MM.1S (cell line): Measurements from ENCODE around the gene GRN.

Source experiments
- EZH2 ChIP-seq: fragments of 300-600 bp; sonication (generic); optimal IDR thresholded peaks from 2 replicates; pipeline ENCODE3; 2017; ENCODE audit warnings: low read depth, mild to moderate bottlenecking, antibody characterized with exemption, low read length, mixed read lengths
- EZH2phosphoT487 ChIP-seq: fragments of 300-600 bp; sonication (generic); IDR thresholded peaks from 2 replicates; pipeline ENCODE4 v1.6.1; 2018; ENCODE audit warnings: antibody characterized with exemption, low read length
- TF ChIP-seq, protein P1 (sequence below): fragments of 300-600 bp; sonication (generic); IDR thresholded peaks from 2 replicates; pipeline ENCODE4 v1.5.1; 2016; ENCODE audit warnings: antibody characterized with exemption, low read length, mixed read lengths

DNA sequence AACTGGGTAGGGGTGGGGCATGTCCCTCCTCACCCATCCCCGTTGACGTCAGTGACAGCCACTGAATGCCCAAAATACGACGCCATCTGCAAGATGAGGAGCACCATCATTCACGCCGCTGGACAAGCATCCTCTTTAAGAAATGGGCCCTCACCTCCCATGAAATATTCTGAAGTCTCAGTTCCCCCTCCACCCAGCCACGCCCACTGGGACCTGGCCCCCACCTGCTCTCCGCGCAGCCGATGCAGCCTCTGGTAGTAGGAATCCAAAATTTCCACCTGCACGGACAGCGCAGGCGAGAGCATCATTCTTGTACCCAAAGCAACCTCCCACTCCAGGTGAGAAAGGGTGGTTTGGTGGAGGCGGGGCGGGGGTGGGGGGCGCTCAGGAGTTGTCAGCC, 38.8 kb downstream of the GRN start:
- TF ChIP-seq, protein P1, sequence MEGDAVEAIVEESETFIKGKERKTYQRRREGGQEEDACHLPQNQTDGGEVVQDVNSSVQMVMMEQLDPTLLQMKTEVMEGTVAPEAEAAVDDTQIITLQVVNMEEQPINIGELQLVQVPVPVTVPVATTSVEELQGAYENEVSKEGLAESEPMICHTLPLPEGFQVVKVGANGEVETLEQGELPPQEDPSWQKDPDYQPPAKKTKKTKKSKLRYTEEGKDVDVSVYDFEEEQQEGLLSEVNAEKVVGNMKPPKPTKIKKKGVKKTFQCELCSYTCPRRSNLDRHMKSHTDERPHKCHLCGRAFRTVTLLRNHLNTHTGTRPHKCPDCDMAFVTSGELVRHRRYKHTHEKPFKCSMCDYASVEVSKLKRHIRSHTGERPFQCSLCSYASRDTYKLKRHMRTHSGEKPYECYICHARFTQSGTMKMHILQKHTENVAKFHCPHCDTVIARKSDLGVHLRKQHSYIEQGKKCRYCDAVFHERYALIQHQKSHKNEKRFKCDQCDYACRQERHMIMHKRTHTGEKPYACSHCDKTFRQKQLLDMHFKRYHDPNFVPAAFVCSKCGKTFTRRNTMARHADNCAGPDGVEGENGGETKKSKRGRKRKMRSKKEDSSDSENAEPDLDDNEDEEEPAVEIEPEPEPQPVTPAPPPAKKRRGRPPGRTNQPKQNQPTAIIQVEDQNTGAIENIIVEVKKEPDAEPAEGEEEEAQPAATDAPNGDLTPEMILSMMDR: no peak
- TF ChIP-seq EZH2 (no peak), EZH2phosphoT487 (no peak)
